SK-N-SH treated with all-trans-retinoic acid at 6 μM for 48 hours (cell line): ENCODE measurements around the gene PHKG2.

Experiments used
- PPARA ChIP-seq: fragments of 250-450 bp; sonication (Bioruptor Pico); IDR thresholded peaks from 2 replicates; pipeline ENCODE4 v1.5.0; 2020; ENCODE audit warnings: mild to moderate bottlenecking, borderline replicate concordance
- RARB ChIP-seq: fragments of 250-450 bp; sonication (Bioruptor Pico); IDR thresholded peaks from 2 replicates; pipeline ENCODE4 v1.8.0; 2021; ENCODE audit warnings: mild to moderate bottlenecking, moderate library complexity
- ZFP30 ChIP-seq: fragments of 450-650 bp; formaldehyde crosslinking; IDR thresholded peaks from 2 replicates; pipeline ENCODE4 v1.5.0; 2022; ENCODE audit warnings: mild to moderate bottlenecking, moderate library complexity

GRCh38 chr16:30750201-30750600 is 2.0 kb downstream of the PHKG2 start:
- TF ChIP-seq RARB (CRISPR knock-in tag), result no peak
- no peak for TF ChIP-seq ZFP30 (CRISPR knock-in tag)
- TF ChIP-seq PPARA (CRISPR knock-in tag), result no peak
